Activated CD4-positive, alpha-beta T cell treated with anti-CD3 and anti-CD28 coated beads for 48 hours (primary cell): Measurements from ENCODE around the gene DYRK4.

Experiments used
- DNase-seq: peaks from one replicate; pipeline ENCODE4 v3.0.0-alpha.2; 2020

Gene DYRK4

GRCh38 chr12:4566474-4566873 is 4.5 kb downstream of the DYRK4 start:
- no peak for DNase-seq

GRCh38 chr12:4567073-4567881 is 5.3 kb downstream of the DYRK4 start:
- no peak for DNase-seq

GRCh38 chr12:4569261-4569660 is 7.3 kb downstream of the DYRK4 start:
- no peak for DNase-seq

GRCh38 chr12:4572680-4573079 is 10.7 kb downstream of the DYRK4 start:
- DNase-seq, result no peak

- DNase-seq, result no peak
These were observed 17.5 kb downstream of the DYRK4 start for GRCh38 chr12:4579305-4580102.

- no peak for DNase-seq
These were observed 18.3 kb downstream of the DYRK4 start for GRCh38 chr12:4580281-4580688.

GRCh38 chr12:4584281-4584680 is 22.3 kb downstream of the DYRK4 start:
- DNase-seq, result no peak

- DNase-seq, result no peak
These were observed 22.9 kb downstream of the DYRK4 start for GRCh38 chr12:4584896-4585295.

- no peak for DNase-seq
These were observed 24.5 kb downstream of the DYRK4 start for GRCh38 chr12:4586500-4586899.

- no peak for DNase-seq
These were observed 25.1 kb downstream of the DYRK4 start for GRCh38 chr12:4587108-4587507.

- DNase-seq, result no peak
These were observed 26.9 kb downstream of the DYRK4 start for GRCh38 chr12:4588916-4589315.

- DNase-seq, result no peak
These were observed 27.9 kb downstream of the DYRK4 start for GRCh38 chr12:4589941-4590340.

GRCh38 chr12:4591180-4591687 is 29.2 kb downstream of the DYRK4 start:
- DNase-seq, result no peak

GRCh38 chr12:4595881-4596280 is 33.9 kb downstream of the DYRK4 start:
- DNase-seq, result no peak

GRCh38 chr12:4603421-4603820 is 41.4 kb downstream of the DYRK4 start:
- DNase-seq, result no peak

- DNase-seq, result no peak
These were observed 41.9 kb downstream of the DYRK4 start for GRCh38 chr12:4603946-4604345.

GRCh38 chr12:4604684-4605193 is 42.7 kb downstream of the DYRK4 start:
- peak; percentile 87 for DNase-seq

GRCh38 chr12:4607056-4607455 is 45.0 kb downstream of the DYRK4 start:
- no peak for DNase-seq

- DNase-seq, result no peak
These were observed 47.1 kb downstream of the DYRK4 start for GRCh38 chr12:4609071-4609470.

GRCh38 chr12:4610481-4610880 is 48.5 kb downstream of the DYRK4 start:
- DNase-seq, result no peak

GRCh38 chr12:4615667-4616066 is 53.7 kb downstream of the DYRK4 start:
- DNase-seq, result no peak

GRCh38 chr12:4621511-4621910 is 59.5 kb downstream of the DYRK4 start:
- no peak for DNase-seq

- no peak for DNase-seq
These were observed 64.5 kb downstream of the DYRK4 start for GRCh38 chr12:4626543-4626942.

- no peak for DNase-seq
These were observed 66.4 kb downstream of the DYRK4 start for GRCh38 chr12:4628406-4628805.
